Posterior cingulate gyrus (tissue), 11 donors: ENCODE results near the gene EEF1B2.
A peak's percentile ranks its signal among the peaks of the same experiment; 100 is the strongest.
"Not testable (repeated sequence)": the region's sequence is repeated elsewhere in the genome, so short reads cannot be mapped to it uniquely, and the experiment has no call there.

ENCODE experiments used
- DNase-seq, 10 donors: peaks; one replicate each; pipeline versions ENCODE4 v3.0.0 to v3.0.0-alpha.2; 2020 to 2021; ENCODE audit warnings: mixed read lengths in 3 of 10
- intact Hi-C: fragments of 100-400 bp; cut with DNase I; formaldehyde crosslinking; loops from one replicate; pipeline ENCODE4 v1.15.1; 2023

Gene EEF1B2

DNA sequence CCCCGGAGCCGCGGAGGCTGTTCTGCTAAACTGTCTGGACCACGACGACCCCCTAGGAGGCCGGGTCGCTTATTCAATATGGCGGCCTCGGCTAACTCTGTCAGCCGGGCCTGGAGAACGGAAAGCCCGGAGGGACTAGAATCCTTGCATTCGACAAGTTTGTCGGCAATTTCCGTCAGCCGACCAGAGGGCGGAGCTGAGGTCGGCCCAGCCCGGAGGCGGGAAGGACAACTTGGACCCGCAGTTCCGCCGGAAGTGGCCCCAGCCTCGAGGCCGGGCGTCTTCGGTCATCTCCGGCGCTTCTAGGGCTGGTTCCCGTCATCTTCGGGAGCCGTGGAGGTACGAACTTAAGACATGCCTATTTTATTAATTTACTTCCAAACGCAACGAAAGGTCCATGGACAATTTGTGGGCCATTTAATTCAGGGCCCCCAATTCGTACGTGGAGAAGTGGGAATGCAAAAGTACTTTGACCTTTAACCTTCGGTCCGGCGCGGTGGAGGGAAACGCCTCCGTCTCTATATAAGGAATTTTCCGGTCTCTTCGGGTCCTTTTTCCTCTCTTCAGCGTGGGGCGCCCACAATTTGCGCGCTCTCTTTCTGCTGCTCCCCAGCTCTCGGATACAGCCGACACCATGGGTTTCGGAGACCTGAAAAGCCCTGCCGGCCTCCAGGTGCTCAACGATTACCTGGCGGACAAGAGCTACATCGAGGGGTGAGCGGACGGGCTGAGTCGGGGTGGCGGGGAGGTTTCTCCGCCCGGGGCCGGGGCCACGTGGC lies at the start of gene EEF1B2, which contains the start of gene NDUFS1:
Gene EEF1B2, plus strand, starts transcription at position 550 of the 779 bp plus-strand sequence. Its CDS starts 85 bp downstream, at position 635.
Gene NDUFS1, minus strand, starts transcription at position 99 of the 779 bp plus-strand sequence. CDS start 5,766 bp downstream, outside the sequence.
- DNase-seq: peak; percentile 97 to 100 (median 99)
- intact Hi-C loops: loop anchor here (1.0 to 5.0 kb wide), 3 partner anchors 73 to 398 kb away; partner anchors contain the start of genes INO80D and ZDBF2

DNA sequence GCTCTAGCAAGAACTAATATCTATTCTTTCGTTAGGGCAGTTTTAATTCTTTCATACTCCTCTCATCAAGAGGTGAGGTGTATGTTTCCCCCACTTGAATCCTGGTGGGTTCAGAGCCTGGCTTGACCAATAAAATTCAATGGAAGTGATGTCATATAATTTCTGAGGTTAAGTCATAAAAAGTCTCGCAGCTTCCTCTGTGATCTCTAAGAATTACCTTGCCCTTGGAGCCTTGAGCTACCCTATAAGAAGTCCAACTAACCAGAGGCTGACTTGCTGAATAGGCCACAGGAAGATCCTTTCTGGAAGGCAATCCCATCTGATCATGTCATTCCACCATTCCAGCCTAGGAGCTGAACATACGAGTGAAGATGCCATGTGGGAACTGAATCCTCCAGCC lies 47.6 kb upstream of the EEF1B2 start:
- DNase-seq: no peak
- intact Hi-C loops: no loop called here

DNA sequence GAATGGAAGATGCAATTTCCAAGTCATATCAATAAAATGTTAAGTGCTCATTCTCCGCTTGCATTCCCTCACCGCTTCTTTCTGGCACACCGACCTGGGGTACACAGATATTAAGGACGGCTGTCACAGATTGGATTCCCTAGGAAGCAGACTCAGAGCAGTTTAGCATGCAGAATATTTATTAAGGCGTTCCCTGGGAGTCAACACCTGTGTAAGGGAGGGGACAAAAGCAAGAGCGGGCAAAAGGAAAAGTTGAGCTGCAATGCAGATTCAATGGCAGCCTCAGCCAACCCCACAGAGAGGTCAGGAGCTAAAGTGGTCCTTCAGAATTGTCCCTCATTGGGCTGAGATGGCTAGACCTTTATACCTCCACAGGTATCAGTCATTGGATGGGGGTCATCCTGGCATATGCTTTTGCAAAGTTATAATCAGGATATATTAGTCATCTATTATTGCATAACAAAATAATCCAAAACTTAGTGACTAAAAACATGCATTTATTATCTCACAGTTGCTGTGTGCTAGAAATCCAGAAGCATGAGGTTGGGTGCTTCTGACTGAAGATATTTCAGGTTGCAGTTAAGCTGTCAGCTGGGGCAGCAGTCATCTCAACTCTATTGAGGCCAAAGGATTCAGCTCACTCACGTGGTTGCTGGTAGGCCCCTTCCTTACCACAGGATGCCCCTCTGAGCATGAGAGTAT lies 46.7 kb upstream of the EEF1B2 start:
- intact Hi-C loops: no loop called here
- no peak for DNase-seq

DNA sequence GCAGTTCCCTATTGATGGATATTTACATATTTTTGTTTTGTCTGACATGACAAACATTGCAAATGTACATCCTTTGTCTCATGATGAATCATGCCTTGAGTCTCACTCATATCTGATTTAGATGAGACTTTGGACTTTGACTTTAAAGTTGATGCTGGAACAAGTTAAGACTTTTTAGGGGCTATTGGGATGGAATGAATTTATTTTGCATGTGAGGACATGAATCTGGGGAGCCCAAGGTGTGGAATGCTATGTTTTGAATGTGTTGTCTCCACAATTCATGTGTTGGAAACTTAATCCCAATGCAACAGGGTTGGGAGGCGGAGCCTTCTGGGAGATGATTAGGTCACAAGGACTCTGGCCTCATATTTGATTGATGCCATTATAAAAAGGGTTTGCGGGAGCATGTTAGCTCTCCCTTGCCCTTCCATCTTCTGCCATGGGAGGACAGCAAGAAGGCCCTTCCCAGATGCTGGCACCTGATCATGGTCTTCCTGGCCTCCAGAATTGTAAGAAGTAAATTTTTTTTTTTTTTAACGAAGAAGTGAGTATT lies 44.6 kb upstream of the EEF1B2 start:
- intact Hi-C loops: no loop called here
- DNase-seq: no peak

DNA sequence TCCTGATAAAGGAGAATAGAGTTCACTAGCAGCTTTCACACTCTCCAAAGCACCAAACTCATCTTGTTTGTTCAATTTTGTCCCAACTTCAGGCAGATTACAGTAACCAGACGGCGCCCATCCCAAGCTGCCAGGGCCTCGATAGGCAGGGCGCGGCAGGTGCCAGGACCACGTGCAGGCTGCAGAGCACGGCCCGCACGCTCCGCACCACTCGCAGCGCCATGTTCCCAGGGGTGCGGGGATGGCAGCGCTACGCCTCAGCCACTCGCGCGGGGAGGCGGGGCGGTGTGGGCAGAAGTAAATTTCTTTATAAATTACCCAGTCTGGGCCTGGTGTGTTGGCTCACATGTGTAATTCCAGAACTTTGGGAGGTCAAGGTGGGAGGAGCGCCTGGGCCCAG lies 43.4 kb upstream of the EEF1B2 start:
- intact Hi-C loops: no loop called here
- DNase-seq: no peak

DNA sequence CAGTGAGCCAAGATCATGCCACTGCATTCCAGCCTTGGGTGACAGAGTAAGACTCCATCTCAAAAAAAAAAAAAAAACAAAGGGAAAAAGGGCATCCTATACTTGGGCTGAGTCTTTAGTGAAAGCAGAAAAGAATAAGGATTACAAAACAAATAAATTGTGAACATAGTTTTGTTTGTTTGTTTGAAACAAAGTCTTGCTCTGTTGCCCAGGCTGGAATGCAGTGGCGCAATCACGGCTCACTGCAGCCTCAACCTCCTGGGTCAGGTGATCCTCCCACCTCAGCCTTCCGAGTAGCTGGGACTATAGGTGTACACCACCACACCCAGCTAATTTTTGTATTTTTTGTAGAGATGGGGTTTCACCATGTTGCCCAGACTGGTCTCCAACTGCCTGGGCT lies 37.1 kb upstream of the EEF1B2 start:
- intact Hi-C loops: not testable (repeated sequence)

DNA sequence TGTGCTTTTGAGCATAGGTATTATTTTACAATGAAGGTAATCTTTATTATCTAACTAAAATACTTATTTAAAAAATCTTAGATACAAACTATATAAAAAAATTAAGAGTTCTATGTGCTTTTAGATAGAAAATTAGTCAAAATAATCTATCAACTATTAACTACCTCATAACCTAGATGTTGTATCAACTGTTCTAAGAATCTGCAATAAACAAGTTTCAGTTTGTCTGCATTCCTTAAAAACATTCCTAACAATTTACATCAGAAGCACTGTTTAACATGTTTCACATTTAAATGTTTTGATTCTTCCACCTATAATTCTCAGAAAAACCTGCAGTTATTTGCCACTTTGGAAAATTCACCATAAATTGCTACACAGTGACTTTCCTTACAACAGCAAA lies 33.8 kb upstream of the EEF1B2 start:
- no peak for DNase-seq
- intact Hi-C loops: no loop called here

More for the DNA sequence above, 37.1 kb upstream of the EEF1B2 start:
- DNase-seq: not testable (repeated sequence)

DNA sequence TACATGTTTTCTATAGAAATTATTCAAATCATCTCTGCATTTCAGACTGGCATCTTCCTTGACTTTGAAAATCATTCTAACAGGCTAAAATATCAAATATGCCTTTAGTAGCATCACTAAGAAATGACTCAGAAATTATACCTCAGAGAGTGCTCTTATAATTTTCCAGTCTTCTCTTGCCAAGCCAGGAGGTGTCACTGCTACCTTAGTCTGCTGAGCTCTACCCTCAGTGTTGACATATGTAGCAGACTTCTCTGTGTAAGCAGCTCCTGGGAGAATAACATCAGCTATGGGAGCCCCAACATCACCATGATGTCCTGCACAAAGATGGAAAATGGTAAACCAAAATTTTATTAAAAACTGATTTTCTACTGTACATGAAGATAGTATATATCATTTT lies 32.0 kb upstream of the EEF1B2 start:
- DNase-seq: no peak
- intact Hi-C loops: no loop called here

DNA sequence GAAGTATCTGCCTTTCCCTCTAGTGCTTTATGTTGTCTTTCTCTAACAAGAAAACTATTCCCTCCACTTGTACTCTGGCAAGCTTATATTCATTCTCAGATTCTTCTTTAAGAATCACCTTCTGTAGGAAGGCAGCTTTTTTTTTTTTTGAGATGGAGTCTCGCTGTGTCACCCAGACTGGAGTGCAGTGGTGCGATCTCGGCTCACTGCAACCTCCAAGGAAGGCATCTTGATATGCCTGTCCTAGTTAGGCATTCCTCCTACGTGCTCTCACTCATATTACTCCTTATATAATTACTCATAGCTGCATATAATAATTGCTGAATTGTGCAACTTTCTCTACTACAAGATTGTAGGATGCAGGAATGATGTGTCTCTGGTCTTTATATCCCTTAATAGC lies 16.2 kb upstream of the EEF1B2 start:
- DNase-seq: no peak
- intact Hi-C loops: no loop called here

DNA sequence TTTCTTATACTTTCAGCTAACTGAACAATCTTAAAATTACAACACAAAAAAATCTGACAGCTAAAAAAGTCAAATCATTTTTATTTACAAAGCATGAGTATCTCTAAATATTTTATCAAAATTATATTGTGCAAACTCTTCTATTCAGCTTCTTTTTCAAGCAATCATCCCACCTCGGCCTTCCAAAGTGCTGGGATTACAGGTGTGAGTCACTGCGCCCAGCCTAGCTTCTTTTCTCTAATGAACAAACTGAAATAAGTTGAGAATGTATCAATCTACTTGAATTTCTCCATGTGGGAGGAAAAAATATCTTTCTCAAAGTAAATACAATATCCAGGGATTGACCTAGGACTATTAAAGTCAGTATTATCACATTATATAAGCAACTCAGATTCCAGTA lies 15.3 kb upstream of the EEF1B2 start:
- no peak for DNase-seq
- intact Hi-C loops: no loop called here

DNA sequence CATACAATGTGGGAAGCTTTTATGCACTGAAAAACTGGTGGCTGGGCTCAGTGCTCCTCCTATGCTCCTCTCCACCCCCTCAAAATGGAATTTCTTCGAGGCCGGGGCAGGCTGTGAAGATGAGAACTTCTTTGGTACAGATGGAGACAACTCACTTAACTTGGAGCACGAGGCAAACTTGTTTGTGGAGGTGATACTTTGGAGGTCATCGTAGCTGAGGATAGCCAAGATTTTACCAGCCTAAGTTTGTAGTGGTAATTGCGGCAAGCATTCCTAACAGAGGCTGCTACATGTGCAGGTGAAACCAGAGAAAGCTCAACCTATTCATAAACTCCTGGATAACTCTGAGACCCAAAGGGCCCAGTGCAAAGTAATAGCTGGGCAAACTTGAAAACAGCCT lies 14.0 kb upstream of the EEF1B2 start:
- intact Hi-C loops: no loop called here

DNA sequence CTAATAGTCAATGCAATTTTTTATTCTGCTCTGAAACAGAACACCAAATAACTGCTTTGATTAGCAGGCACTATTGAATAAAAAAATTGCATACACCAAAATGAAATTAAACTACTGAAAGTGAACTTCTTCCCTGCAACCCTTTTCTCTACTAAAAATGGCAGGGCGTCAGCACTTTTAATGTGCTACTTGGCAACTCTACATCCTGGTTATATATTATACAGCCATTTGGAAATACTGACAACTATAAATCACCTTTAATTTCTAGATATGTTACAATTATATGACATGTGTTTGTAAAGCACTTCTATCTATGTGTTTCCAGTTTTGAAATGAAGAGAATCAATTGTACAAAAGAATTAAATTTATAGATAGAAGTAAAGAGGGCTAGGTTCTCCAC lies 10.4 kb upstream of the EEF1B2 start:
- intact Hi-C loops: no loop called here
- DNase-seq: no peak

More for the DNA sequence above, 14.0 kb upstream of the EEF1B2 start:
- DNase-seq: no peak

DNA sequence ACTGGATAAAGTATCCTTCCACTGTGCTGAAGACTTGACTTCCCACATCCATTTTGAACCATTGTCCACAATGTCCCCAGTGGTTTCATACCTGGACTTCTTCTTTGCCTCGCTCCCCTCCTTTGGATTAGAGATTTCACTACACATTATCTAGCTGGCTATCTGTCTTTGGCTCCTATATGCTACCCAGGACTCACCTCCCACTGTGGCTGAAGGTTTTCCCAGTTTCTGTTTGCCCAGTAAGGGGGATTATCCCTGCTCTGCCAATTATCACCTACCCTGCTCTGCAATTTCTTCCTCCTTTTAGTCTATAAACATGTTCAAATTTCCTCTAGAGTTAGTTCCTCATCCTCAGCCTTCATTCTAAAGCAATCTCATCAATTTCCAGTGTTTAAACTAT lies 9.5 kb upstream of the EEF1B2 start:
- no peak for DNase-seq
- intact Hi-C loops: no loop called here

DNA sequence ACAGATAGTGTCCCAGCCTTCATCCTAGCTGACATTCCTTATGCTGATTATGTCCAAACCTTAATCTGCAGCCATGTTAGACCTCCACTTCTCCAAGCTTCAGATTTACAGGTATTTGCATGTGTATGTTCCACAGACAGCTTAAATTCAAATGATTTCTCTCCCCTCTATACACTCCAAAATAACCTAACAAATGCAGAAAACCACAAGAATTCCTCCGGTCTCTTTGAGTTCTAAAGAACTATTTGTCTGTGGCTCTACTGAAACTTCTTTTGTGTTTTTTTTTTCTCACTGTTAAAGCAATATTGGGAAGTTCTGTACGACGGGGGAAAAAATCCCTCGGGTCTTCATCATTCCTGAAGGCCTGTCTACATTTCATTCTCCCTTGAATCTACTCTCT lies 9.1 kb upstream of the EEF1B2 start:
- intact Hi-C loops: no loop called here
- DNase-seq: no peak

DNA sequence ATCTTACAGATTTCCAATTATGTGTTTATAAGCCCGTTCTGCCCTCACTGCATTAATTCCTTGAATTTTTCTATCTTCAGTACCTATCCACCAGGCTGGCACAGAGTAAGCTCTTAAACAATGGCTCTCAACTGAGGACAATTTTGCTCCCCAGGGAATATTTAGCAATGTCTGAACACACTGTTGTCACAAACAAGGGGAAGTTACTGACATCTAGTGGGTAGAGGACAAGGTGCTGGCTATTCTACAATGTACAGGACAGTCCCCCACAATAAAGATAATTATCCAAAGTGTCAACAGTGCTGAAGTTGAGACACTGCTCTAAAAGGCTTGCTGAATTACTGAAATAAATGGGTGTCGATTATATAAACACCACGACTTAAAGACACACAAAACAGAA lies 5.5 kb upstream of the EEF1B2 start:
- no peak for DNase-seq
- intact Hi-C loops: no loop called here

DNA sequence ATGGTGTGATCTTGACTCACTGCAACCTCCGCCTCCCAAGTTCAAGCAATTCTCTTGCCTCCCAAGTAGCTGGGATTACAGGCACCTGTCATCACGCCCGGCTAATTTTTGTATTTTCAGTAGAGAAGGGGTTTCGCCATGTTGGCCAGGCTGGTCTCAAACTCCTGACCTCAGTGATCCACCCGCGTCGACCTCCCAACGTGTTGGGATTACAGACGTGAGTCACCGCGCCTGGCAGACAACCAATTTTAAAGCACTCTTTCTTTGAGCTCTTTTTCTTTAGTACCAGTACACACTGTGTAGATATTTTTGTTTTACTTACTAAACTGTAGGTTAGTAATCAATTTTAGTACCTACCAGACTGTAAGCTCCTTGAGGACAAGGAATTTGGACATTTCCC lies 2.7 kb upstream of the EEF1B2 start:
- peak in 1 of 10 donors; percentile 28 for DNase-seq
- intact Hi-C loops: not testable (repeated sequence)

DNA sequence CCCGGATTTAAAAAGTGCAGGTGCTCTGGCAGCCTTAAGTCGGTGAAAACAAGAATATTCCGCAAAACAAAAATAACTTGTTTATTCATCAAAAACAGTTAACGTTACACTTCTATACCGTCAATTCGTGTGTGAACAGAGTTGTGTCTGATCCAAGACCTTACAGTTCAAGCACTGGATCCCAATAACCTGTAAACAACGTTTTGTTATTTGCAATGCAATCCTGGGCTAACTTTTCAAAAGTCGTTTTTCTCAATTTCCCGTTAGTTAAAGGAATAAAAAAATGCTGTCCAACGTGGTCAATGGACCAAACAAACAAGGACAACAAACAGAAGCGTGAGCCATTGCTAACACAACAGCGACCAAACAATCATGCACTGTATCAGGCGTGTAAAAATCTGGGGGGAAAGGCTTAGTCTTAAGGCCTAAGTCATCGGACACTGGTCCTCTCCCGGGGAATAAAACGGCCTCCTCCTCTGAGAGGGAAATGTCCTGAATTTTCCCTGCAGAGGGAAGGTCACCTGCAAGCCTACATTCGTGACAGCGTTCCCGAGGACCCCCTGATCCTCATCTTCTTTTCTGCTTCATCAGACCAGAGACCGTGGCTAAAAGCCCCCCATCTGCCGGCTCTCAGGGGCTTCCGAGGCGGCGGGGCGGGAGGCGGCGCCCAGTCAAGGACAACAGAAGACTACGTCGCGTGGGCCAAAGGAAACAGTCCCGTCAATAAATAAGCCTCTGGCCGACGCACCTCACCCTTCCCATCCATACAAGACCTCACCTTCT lies 941 bp upstream of the EEF1B2 start:
- DNase-seq: no peak
- intact Hi-C loops: loop anchor here (1.0 kb wide), 1 partner anchor 72 kb away; the partner anchor contains the start of gene INO80D

DNA sequence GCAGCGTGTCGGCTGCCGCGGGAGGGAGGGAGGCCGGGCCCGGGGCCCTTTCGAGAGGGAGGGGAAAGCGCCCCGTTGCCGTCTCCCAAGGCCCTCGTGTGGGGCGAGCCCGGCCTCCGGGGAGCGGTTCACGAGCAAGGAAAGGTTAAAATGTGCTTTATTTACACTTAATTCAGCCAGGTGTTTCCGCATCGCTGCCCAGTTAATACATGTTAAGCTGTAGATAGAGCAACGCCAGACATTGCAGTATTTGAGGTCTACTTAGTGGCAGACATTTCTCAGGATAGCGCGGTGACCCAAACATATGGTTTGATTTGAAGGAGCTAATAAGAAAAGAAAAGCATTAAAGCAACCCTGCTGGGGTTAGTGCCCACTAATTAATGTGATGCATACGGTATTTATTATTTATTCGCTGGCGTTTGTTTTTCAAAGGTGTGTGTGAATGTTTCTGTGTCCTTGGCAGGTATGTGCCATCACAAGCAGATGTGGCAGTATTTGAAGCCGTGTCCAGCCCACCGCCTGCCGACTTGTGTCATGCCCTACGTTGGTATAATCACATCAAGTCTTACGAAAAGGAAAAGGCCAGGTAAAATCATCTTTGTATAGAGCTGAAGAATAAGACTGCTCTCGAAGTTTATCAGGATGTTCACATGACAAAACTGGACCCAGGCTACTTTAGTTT lies 571 bp downstream of the EEF1B2 start:
- intact Hi-C loops: loop anchor here (5.0 kb wide), 2 partner anchors 112 to 397 kb away; partner anchors contain the start of gene ZDBF2
- DNase-seq: no peak

DNA sequence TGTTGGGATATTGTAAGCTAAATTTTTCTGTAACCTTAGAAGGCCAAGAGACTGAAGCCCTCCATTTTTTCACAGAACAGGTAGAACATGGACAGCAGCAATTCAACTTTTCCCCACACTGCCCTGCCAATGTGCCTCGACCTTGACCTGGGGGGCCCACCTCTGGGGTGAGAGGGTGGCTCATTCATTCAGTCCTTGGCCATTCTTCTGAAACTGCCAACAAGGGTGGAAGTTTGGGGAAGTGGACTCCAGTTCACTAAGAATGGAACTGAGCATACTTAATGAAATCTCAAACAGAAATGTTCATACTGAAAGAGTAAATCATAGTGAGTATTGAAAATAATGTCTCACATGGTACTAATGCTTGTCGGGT lies 1.1 kb downstream of the EEF1B2 start:
- intact Hi-C loops: loop anchor here (5.0 kb wide), 2 partner anchors 112 to 397 kb away; partner anchors contain the start of gene ZDBF2
- no peak for DNase-seq

DNA sequence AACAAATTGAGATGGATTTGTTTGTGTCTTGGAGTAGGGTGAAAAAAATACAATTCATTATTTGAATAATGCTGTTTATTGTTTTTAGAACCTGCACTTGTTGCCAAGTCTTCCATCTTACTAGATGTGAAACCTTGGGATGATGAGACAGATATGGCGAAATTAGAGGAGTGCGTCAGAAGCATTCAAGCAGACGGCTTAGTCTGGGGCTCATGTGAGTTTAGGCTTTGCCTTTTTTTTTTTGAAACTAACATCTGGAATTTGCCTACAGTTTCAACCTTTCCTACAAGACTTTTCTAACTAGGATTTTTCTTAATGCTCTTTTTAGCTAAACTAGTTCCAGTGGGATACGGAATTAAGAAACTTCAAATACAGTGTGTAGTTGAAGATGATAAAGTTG lies 2.7 kb downstream of the EEF1B2 start:
- not testable (repeated sequence) for DNase-seq
- intact Hi-C loops: loop anchor here (5.0 kb wide), 2 partner anchors 110 to 395 kb away; partner anchors contain the start of gene ZDBF2
